Fibroblast of the aortic adventitia (primary cell): Measurements from ENCODE around the gene ZNF778. TPM values are rescaled to one million over a fixed set of nuclear protein-coding genes. Genes with fewer than 3 reads are reported as not detected.

Experiments
- DNase-seq: peaks from one replicate; pipeline ENCODE4 v3.0.0-alpha.2; 2010; ENCODE audit warnings: low read depth
- H3K4me3 ChIP-seq: 2 replicates; pipeline ENCODE4 v1.5.1; 2011; ENCODE audit warnings: low read depth, mild to moderate bottlenecking, control low read depth, low read length, moderate library complexity
- total RNA-seq: library from RNA; depleted of rRNA; stranded (reverse); fragments of >200 nt; gene quantifications from 2 replicates; pipeline ENCODE4 v1.2.3, GENCODE V29; 2012; ENCODE audit warnings: low replicate concordance
- TF ChIP-seq, protein P1 (sequence below): IDR thresholded peaks from 2 replicates; pipeline ENCODE4 v1.5.1; 2011; ENCODE audit warnings: mild to moderate bottlenecking, low read length, control low read depth, inconsistent platforms; ENCODE audit not compliant: insufficient read depth

Gene ZNF778
- total RNA-seq, 1 donor, result 8.0 TPM

DNA sequence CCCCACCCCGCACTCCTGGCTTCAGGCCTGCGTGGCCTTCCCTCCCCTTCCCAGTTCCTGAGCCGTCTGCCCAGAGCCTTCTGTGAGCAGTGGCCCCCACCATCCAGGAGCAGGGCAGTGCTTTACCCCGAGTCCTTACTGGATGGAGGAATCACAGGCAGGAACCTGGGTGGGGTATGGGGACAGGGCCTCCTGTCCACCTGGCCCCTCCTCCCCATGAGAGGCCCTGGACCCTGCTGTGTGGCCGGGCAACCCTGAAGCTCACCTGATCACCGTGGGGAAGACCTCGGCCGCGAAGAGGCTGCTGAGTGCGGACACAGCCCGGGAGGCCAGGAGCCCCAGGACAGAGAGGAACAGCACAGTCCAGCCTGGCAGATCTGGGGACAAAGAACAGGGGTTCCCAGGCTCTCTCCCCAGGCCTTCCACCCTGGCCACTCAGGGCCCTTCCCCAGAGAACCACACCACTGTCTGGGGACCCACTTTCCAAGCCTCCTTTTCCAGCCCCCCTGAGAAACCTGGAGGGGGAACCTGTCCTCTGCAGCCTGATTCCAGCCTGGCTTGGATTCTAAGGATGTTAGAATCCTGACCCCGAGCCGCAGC, 20.4 kb upstream of the ZNF778 start:
- DNase-seq, result no peak
- no peak overlapping the region for H3K4me3 ChIP-seq
- TF ChIP-seq, protein P1, sequence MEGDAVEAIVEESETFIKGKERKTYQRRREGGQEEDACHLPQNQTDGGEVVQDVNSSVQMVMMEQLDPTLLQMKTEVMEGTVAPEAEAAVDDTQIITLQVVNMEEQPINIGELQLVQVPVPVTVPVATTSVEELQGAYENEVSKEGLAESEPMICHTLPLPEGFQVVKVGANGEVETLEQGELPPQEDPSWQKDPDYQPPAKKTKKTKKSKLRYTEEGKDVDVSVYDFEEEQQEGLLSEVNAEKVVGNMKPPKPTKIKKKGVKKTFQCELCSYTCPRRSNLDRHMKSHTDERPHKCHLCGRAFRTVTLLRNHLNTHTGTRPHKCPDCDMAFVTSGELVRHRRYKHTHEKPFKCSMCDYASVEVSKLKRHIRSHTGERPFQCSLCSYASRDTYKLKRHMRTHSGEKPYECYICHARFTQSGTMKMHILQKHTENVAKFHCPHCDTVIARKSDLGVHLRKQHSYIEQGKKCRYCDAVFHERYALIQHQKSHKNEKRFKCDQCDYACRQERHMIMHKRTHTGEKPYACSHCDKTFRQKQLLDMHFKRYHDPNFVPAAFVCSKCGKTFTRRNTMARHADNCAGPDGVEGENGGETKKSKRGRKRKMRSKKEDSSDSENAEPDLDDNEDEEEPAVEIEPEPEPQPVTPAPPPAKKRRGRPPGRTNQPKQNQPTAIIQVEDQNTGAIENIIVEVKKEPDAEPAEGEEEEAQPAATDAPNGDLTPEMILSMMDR, result no peak

DNA sequence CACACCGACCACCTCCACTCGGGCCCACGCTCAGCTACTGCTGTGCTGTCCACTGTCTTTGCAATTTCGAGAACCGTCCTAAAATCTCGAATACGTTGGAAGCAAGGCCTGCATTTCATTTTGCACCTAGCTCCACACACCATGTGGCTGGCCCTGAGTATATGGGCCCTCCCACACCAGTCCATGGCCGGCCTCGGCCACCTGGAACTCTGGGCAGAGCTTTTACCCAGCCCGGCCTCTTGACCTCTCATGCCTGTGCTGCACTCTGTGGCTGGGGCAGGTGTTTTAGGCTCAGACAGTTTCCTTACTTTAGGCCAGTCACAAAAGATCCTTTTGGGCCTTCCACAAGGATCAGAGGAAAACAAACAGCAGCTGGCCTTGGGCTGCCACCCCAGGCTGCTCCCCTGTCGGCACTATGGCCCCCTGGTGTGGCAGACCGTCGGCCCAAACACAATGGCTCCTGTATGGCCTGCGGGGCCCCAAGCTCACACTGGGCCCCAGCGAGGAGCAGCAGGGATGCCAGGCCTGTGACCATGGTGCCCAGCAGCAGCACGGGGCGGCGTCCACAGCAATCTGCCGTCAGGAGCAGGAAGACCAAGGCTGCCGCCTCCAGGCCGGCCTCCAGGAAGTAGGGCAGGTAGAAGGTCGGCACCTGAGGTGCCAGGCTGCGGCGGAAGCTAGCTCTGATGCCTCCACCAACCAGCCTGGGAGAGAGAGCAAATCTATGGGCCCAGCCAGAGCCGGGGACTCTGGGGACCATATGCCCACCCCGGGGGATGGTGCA, 19.7 kb upstream of the ZNF778 start:
- H3K4me3 ChIP-seq, result no peak overlapping the region
- DNase-seq, result no peak
- TF ChIP-seq, protein P1, result no peak

DNA sequence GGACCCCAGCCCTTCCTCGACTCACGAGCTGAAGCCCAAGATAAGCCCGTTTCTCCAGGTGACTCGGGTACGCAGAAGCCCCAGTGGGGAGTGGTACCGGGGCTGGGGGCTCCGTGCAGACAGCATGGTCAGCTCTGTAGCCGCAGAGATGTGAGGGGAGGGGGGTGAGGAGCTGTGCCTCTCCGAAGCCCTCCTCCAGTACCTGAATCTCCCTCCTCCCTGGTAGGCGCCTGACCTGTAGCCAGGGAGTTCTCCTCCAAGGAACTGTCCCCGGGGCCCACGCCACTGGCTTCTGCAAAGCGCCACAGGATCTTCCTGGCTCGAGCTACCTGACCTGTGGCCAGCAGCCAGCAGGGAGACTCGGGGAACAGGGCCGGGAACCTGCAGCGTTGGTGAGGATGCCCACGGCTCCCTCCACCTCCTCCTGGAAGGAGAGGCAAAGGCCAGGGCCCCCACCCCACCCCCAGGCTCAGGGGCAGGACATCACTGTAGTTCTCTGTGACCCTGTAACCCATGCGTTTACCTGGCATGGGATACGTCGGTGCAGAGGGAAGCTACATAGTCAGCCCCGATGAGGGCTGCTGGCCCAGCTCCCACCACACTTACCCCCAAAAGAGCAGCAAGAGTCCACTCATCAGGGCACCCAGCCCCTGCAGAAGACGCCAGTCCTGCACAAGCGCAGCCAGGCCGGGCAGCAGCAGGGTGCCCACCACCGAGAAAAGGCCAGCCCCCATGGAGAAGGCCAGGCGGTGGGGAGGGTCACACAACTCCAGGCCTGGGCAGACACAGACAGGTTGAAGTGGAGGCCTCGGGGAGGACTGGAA, 18.9 kb upstream of the ZNF778 start:
- no peak overlapping the region for H3K4me3 ChIP-seq
- no peak for DNase-seq
- TF ChIP-seq, protein P1, result no peak

DNA sequence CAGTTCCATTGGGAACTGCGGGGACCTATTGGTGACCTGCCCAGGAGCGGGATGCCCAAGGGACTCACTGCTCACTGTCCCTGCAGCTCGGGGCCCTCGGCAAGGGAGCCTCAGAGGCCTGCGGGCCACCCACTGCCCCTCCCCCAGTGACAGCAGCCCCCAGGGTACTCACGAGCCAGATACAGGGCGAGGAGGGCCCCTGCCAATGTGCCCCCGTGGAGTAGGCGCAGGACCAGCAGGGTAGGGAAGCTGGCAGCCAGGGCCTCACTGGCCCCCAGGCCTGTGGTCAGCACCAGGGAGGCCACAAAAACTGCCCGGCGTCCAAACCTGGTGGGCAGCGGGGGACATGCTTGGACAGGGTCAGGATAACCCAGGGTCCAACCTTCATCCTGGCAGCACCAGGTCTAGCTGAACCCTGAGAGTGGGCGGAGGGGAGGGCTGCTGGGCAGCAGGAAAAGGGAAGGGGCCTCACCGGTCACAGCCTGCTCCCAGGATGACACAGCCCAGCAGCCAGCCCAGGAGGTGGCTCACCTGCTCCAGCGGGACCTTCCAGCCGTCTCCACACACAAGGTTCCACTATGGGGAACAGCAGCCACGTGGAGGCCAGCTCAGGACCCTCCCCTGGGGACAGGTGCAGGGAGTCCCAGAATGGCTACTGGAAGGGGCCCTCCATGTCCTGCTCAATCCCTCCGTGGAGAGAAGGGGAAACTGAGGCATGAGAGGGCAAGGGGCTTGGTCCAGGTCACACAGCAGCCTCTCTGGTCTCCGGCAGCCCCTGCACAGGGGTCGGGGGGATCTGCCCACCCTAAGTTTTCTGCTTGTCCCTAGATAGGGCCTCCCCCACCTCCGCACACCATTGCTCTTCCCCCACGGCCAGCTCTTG, 18.0 kb upstream of the ZNF778 start:
- TF ChIP-seq, protein P1, result no peak
- H3K4me3 ChIP-seq, result no peak overlapping the region
- DNase-seq, result no peak

DNA sequence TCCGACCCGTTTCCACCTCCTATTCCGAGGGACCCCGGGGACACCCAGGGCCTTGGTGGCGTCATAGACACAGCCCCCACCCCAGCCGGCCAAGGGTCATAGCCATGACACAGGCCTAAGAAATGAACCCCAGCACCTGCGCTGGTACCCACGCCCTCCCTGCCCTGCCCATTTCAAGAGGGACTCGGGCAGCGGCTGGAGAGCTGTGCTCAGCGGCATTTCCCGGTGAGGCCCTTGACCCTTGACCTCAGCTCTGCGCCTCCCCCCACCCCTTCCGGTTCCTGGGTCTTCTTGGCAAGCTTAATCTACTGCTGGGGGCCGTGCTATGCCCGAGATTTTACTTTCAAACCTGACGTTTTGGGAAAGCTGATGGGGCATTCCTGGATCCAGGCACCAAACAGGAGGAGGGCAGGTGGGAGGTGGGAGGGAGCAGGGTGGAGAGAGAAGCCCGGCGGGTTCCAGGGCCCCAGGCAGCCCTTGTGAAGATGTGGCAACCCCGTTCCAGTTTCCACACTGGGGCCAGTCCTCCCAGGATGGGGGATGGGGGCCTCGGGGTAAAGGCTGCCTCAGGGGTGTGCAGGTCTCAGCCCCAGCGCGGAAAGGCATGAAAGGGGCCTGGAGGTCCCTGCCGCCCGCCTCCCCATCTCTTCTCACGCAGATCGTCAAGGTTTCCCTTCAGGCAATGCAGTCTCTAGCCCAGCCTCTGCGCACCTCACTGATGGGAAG, 17.2 kb upstream of the ZNF778 start, which contains the start of gene SLC22A31:
TSS of gene SLC22A31 (minus strand) at position 414 of the 726 bp plus-strand sequence. CDS start at position 378, 36 bp downstream.
- no peak for DNase-seq
- H3K4me3 ChIP-seq, result peak within 1 kb of the TSS; percentile 54
- TF ChIP-seq, protein P1, result no peak
